ENCODE measurements around the gene KRT16. TPM values are rescaled to one million over a fixed set of nuclear protein-coding genes. Genes with fewer than 3 reads are reported as not detected.

Gene KRT16
- not detected in 2 replicates for total RNA-seq

GRCh38 chr17:41612376-41613160 lies at the start of gene KRT16:
TSS of gene KRT16 (minus strand) at chr17:41612767. CDS start at chr17:41612688, 79 bp downstream.

GRCh38 chr17:41624208-41625101 lies 11.9 kb upstream of the KRT16 start, which contains the start of gene KRT17:
TSS of gene KRT17 (minus strand) at chr17:41624575. CDS start at chr17:41624509, 66 bp downstream.

GRCh38 chr17:41586863-41587495 lies 25.6 kb downstream of the KRT16 start, which contains the start of gene KRT14:
TSS of gene KRT14 (minus strand) at chr17:41586895. CDS start at chr17:41586834, 61 bp downstream.

GRCh38 chr17:41571561-41572434 lies 40.8 kb downstream of the KRT16 start, which contains the start of gene KRT9:
TSS of gene KRT9 (minus strand) at chr17:41572059. CDS start at chr17:41571992, 67 bp downstream.

Other genes starting within 250 kb of the KRT16 start
- not detected in 2 replicates for gene KRT33B, start 243.0 kb downstream of the KRT16 start, total RNA-seq
- gene KRT34, start 230.5 kb downstream of the KRT16 start, total RNA-seq = 8.0 TPM in 1 of 2 replicates, not detected in the other
- gene KRT31, start 215.2 kb downstream of the KRT16 start, total RNA-seq = not detected in 2 replicates
- not detected in 2 replicates for gene KRT37, start 188.2 kb downstream of the KRT16 start, total RNA-seq
- not detected in 2 replicates for gene KRT38, start 171.8 kb downstream of the KRT16 start, total RNA-seq
- 0.13 TPM in 1 of 2 replicates, not detected in the other for gene KRT32, start 145.4 kb downstream of the KRT16 start, total RNA-seq
- gene KRT35, start 131.6 kb downstream of the KRT16 start, total RNA-seq = not detected in 2 replicates
- not detected in 2 replicates for gene KRT36, start 122.9 kb downstream of the KRT16 start, total RNA-seq
- gene KRT13, start 107.2 kb downstream of the KRT16 start, total RNA-seq = not detected in 2 replicates
- 0.96 and 2.7 TPM in 2 replicates for gene KRT15, start 93.9 kb downstream of the KRT16 start, total RNA-seq
- 26.0 and 421 TPM in 2 replicates for gene KRT19, start 84.5 kb downstream of the KRT16 start, total RNA-seq
- gene KRT9, start 40.7 kb downstream of the KRT16 start, total RNA-seq = not detected in 2 replicates
- 0.13 and 0.48 TPM in 2 replicates for gene KRT14, start 25.9 kb downstream of the KRT16 start, total RNA-seq
- gene KRT17, start 11.8 kb upstream of the KRT16 start, total RNA-seq = 11.0 and 103 TPM in 2 replicates
- 116 and 382 TPM in 2 replicates for gene EIF1, start 76.1 kb upstream of the KRT16 start, total RNA-seq
- gene GAST, start 99.6 kb upstream of the KRT16 start, total RNA-seq = not detected in 2 replicates
- gene HAP1, start 121.9 kb upstream of the KRT16 start, total RNA-seq = under 0.01 and 0.40 TPM in 2 replicates
- 118 and 240 TPM in 2 replicates for gene JUP, start 173.9 kb upstream of the KRT16 start, total RNA-seq
- gene P3H4, start 199.2 kb upstream of the KRT16 start, total RNA-seq = 97.5 and 116 TPM in 2 replicates
- 517 and 587 TPM in 2 replicates for gene FKBP10, start 200.2 kb upstream of the KRT16 start, total RNA-seq
- gene NT5C3B, start 223.5 kb upstream of the KRT16 start, total RNA-seq = 36.6 and 71.5 TPM in 2 replicates
- gene KLHL10, start 225.1 kb upstream of the KRT16 start, total RNA-seq = not detected in 2 replicates